GM20000 (cell line): Measurements from ENCODE around the gene RBMS3.

Experiments used
- DNase-seq: peaks from one replicate; pipeline ENCODE4 v3.0.0; 2012; ENCODE audit warnings: low spot score
- CTCF ChIP-seq: IDR thresholded peaks from 2 replicates; pipeline ENCODE4 v1.5.1; 2012; ENCODE audit warnings: mild to moderate bottlenecking, control low read depth; ENCODE audit errors: extremely low read depth, missing control alignments

Gene RBMS3

GRCh38 chr3:29826712-29827111 is 545.8 kb downstream of the RBMS3 start:
- TF ChIP-seq CTCF, result no peak
- no peak for DNase-seq

- DNase-seq, result no peak
- TF ChIP-seq CTCF, result no peak
These were observed 546.9 kb downstream of the RBMS3 start for GRCh38 chr3:29827756-29828155.

- no peak for DNase-seq
- no peak for TF ChIP-seq CTCF
These were observed 548.5 kb downstream of the RBMS3 start for GRCh38 chr3:29829340-29829739.

- TF ChIP-seq CTCF, result no peak
- DNase-seq, result no peak
These were observed 569.8 kb downstream of the RBMS3 start for GRCh38 chr3:29850641-29851040.

GRCh38 chr3:29852767-29853166 is 571.9 kb downstream of the RBMS3 start:
- no peak for TF ChIP-seq CTCF

GRCh38 chr3:29853841-29854397 is 573.0 kb downstream of the RBMS3 start:
- no peak for DNase-seq

More at GRCh38 chr3:29852767-29853166, 571.9 kb downstream of the RBMS3 start:
- no peak for DNase-seq

GRCh38 chr3:29854821-29855220 is 574.0 kb downstream of the RBMS3 start:
- DNase-seq, result no peak
- TF ChIP-seq CTCF, result no peak

More at GRCh38 chr3:29853841-29854397, 573.0 kb downstream of the RBMS3 start:
- no peak for TF ChIP-seq CTCF
